ENCODE measurements around the gene ZNF487.

Gene ZNF487

DNA sequence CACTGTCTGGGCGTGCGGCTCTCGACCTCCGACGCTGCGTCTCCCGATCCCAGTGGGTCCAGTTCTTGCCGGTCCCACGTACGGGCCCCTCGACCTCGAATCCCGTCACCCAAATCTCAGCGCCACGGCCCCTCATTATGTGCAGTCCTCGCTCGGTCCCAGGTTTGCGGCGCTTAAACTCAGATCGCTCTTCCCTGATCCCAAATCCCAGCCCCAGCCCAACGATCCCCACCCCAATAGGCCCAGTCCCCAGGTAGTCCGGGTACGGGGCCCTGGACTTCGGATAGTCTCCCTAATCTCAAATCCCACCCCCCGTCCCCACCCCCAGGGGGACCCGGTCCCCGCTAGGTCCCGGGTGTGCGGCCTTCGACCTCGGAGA is 28.6 kb upstream of the ZNF487 start (continued):
- TF ChIP-seq, protein P1, sequence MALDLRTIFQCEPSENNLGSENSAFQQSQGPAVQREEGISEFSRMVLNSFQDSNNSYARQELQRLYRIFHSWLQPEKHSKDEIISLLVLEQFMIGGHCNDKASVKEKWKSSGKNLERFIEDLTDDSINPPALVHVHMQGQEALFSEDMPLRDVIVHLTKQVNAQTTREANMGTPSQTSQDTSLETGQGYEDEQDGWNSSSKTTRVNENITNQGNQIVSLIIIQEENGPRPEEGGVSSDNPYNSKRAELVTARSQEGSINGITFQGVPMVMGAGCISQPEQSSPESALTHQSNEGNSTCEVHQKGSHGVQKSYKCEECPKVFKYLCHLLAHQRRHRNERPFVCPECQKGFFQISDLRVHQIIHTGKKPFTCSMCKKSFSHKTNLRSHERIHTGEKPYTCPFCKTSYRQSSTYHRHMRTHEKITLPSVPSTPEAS (tag by site-specific recombination; IDR thresholded peaks at IDR 0.05) = no peak
- no peak for TF ChIP-seq ZNF23 (tag by site-specific recombination; IDR thresholded peaks at IDR 0.05; ENCODE audit: borderline replicate concordance)
- 0 out of 2 replicates have a peak, but pooled peaks have one; percentile 5 for TF ChIP-seq BCL11A (tag by site-specific recombination; IDR thresholded peaks at IDR 0.05; ENCODE audit: low read depth)

DNA sequence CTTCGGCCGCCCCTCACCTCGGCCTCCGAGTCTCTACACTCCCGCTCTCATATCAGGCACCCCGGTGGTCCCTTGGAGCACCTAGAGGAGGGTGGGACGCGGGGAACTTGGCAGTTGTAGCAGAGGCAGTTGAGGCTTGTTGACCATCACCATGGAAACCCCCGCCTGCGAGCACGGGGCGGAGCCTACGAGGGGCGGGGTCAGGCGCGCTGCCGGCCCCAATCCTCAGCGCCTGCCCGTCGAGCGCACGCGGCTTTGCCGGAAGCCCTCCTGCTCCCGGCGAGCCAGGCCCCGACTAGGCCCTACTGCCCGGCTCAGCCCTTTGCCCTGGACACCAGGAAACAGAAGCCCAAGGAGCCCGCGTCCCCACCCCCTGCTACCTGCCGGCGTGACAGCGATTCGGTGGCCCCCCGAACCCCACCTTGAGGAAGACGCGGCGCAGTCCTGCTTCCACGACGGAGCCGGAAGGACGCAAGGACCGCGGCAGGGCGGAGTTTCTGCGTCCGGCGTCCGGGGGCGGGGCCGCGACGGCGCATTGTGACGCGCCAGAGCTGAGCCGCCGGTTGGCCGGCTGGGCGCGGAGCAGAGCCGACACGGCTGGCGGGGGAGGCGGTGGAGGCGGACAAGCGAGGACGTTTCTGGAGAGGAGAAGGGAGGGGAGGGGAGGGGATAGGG is 28.1 kb upstream of the ZNF487 start, which contains the start of gene HNRNPF:
Gene HNRNPF (minus strand): TSS at position 477 of the 675 bp plus-strand sequence. CDS start 21,302 bp downstream, outside the sequence.
- Histone ChIP-seq H3K9me3 (ENCODE audit: control insufficient read depth, insufficient read depth, low read depth, low read length) (no peaks in the 10 kb centered on the region), H3K4me3 (ENCODE audit: low read depth, low read length) (peak within 1 kb of the TSS; percentile 74), H3K4me1 (ENCODE audit: control insufficient read depth, insufficient read depth, low read length) (0 out of 2 replicates have a peak, but pooled peaks cover 6% of the 10 kb centered on the region), H3K36me3 (ENCODE audit: control insufficient read depth in 2 of 2, insufficient read depth in 1 of 2, low read length in 2 of 2) (peaks cover 0 to 1% of the 10 kb centered on the region in 2 experiments; a peak in 2 of 3 replicates), H3K27ac (ENCODE audit: extremely low read depth, low read depth, low read length) (peak within 1 kb of the TSS; percentile 96)
- ChIA-PET POLR2A (interaction anchor here (0.7 to 1.7 kb wide), 8 partner anchors 9 to 143 kb away, joined by 3 to 29 read pairs (median 6); partner anchors contain the start of gene ZNF487), CTCF (interaction anchor here (0.6 kb wide), 1 partner anchor 978 kb away, joined by 4 read pairs; no protein-coding TSS in a partner anchor)
- no peak for TF ChIP-seq ZNF223 (tag by site-specific recombination; IDR thresholded peaks at IDR 0.05)
- no peak for TF ChIP-seq HOXA7 (CRISPR knock-in tag; IDR thresholded peaks at IDR 0.05; ENCODE audit: borderline replicate concordance)
- no peak for TF ChIP-seq ZNF169 (tag by site-specific recombination; IDR thresholded peaks at IDR 0.05)
- peak; percentile 63 for TF ChIP-seq KLF1 (tag by site-specific recombination; IDR thresholded peaks at IDR 0.05)
- TF ChIP-seq ZNF404 (tag by site-specific recombination; IDR thresholded peaks at IDR 0.05) = no peak
- TF ChIP-seq ZNF433 (tag by site-specific recombination; IDR thresholded peaks at IDR 0.05; ENCODE audit: low read depth) = no peak
- no peak for TF ChIP-seq ZNF830 (tag by site-specific recombination; IDR thresholded peaks at IDR 0.05; ENCODE audit: low read depth)
- TF ChIP-seq, protein P2, sequence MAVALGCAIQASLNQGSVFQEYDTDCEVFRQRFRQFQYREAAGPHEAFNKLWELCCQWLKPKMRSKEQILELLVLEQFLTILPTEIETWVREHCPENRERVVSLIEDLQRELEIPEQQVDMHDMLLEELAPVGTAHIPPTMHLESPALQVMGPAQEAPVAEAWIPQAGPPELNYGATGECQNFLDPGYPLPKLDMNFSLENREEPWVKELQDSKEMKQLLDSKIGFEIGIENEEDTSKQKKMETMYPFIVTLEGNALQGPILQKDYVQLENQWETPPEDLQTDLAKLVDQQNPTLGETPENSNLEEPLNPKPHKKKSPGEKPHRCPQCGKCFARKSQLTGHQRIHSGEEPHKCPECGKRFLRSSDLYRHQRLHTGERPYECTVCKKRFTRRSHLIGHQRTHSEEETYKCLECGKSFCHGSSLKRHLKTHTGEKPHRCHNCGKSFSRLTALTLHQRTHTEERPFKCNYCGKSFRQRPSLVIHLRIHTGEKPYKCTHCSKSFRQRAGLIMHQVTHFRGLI (tag by site-specific recombination; IDR thresholded peaks at IDR 0.05) = peak; percentile 82
- TF ChIP-seq, protein P3, sequence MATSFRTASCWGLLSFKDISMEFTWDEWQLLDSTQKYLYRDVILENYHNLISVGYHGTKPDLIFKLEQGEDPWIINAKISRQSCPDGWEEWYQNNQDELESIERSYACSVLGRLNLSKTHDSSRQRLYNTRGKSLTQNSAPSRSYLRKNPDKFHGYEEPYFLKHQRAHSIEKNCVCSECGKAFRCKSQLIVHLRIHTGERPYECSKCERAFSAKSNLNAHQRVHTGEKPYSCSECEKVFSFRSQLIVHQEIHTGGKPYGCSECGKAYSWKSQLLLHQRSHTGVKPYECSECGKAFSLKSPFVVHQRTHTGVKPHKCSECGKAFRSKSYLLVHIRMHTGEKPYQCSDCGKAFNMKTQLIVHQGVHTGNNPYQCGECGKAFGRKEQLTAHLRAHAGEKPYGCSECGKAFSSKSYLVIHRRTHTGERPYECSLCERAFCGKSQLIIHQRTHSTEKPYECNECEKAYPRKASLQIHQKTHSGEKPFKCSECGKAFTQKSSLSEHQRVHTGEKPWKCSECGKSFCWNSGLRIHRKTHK (tag by site-specific recombination; IDR thresholded peaks at IDR 0.05) = no peak
- TF ChIP-seq, protein P4, sequence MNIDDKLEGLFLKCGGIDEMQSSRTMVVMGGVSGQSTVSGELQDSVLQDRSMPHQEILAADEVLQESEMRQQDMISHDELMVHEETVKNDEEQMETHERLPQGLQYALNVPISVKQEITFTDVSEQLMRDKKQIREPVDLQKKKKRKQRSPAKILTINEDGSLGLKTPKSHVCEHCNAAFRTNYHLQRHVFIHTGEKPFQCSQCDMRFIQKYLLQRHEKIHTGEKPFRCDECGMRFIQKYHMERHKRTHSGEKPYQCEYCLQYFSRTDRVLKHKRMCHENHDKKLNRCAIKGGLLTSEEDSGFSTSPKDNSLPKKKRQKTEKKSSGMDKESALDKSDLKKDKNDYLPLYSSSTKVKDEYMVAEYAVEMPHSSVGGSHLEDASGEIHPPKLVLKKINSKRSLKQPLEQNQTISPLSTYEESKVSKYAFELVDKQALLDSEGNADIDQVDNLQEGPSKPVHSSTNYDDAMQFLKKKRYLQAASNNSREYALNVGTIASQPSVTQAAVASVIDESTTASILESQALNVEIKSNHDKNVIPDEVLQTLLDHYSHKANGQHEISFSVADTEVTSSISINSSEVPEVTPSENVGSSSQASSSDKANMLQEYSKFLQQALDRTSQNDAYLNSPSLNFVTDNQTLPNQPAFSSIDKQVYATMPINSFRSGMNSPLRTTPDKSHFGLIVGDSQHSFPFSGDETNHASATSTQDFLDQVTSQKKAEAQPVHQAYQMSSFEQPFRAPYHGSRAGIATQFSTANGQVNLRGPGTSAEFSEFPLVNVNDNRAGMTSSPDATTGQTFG (tag by site-specific recombination; IDR thresholded peaks at IDR 0.05; ENCODE audit: borderline replicate concordance) = no peak
- TF ChIP-seq, protein P5, sequence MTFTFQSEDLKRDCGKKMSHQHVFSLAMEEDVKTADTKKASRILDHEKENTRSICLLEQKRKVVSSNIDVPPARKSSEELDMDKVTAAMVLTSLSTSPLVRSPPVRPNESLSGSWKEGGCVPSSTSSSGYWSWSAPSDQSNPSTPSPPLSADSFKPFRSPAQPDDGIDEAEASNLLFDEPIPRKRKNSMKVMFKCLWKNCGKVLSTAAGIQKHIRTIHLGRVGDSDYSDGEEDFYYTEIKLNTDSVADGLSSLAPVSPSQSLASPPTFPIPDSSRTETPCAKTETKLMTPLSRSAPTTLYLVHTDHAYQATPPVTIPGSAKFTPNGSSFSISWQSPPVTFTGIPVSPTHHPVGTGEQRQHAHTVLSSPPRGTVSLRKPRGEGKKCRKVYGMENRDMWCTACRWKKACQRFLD (tag by site-specific recombination; IDR thresholded peaks at IDR 0.05) = no peak
- TF ChIP-seq ZSCAN16 (tag by site-specific recombination; IDR thresholded peaks at IDR 0.05) = peak; percentile 78
- TF ChIP-seq, protein P6, sequence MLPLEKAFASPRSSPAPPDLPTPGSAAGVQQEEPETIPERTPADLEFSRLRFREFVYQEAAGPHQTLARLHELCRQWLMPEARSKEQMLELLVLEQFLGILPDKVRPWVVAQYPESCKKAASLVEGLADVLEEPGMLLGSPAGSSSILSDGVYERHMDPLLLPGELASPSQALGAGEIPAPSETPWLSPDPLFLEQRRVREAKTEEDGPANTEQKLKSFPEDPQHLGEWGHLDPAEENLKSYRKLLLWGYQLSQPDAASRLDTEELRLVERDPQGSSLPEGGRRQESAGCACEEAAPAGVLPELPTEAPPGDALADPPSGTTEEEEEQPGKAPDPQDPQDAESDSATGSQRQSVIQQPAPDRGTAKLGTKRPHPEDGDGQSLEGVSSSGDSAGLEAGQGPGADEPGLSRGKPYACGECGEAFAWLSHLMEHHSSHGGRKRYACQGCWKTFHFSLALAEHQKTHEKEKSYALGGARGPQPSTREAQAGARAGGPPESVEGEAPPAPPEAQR (tag by site-specific recombination; IDR thresholded peaks at IDR 0.05) = no peak
- TF ChIP-seq, protein P7, sequence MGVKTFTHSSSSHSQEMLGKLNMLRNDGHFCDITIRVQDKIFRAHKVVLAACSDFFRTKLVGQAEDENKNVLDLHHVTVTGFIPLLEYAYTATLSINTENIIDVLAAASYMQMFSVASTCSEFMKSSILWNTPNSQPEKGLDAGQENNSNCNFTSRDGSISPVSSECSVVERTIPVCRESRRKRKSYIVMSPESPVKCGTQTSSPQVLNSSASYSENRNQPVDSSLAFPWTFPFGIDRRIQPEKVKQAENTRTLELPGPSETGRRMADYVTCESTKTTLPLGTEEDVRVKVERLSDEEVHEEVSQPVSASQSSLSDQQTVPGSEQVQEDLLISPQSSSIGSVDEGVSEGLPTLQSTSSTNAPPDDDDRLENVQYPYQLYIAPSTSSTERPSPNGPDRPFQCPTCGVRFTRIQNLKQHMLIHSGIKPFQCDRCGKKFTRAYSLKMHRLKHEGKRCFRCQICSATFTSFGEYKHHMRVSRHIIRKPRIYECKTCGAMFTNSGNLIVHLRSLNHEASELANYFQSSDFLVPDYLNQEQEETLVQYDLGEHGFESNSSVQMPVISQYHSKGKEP (tag by site-specific recombination; IDR thresholded peaks at IDR 0.05) = no peak
- TF ChIP-seq, protein P8, sequence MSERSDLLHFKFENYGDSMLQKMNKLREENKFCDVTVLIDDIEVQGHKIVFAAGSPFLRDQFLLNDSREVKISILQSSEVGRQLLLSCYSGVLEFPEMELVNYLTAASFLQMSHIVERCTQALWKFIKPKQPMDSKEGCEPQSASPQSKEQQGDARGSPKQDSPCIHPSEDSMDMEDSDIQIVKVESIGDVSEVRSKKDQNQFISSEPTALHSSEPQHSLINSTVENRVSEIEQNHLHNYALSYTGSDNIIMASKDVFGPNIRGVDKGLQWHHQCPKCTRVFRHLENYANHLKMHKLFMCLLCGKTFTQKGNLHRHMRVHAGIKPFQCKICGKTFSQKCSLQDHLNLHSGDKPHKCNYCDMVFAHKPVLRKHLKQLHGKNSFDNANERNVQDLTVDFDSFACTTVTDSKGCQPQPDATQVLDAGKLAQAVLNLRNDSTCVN (tag by site-specific recombination; optimal IDR thresholded peaks at IDR 0.05) = peak; percentile 95
- no peak for TF ChIP-seq ZNF621 (tag by site-specific recombination; IDR thresholded peaks at IDR 0.05)
- no peak for TF ChIP-seq ZNF350 (tag by site-specific recombination; IDR thresholded peaks at IDR 0.05)
- peak; percentile 25; the same call in 1 of the 2 replicates for TF ChIP-seq ZNF610 (tag by site-specific recombination; IDR thresholded peaks at IDR 0.05; ENCODE audit: borderline replicate concordance)
- no peak for TF ChIP-seq ZNF23 (tag by site-specific recombination; IDR thresholded peaks at IDR 0.05; ENCODE audit: borderline replicate concordance)
- peak; percentile 76 for TF ChIP-seq KLF9 (tag by site-specific recombination; IDR thresholded peaks at IDR 0.05; ENCODE audit: low read depth)

Measured in HEK293 (cell line).